HCT116 (cell line): Measurements from ENCODE around the gene PHYKPL. TPM values are rescaled to one million over a fixed set of nuclear protein-coding genes. Genes with fewer than 3 reads are reported as not detected.

Source experiments
- ATAC-seq: fragments of 200-7000 bp; cut with Tn5 transposase; 2 replicates; pipeline ENCODE4 v1.9.1; 2020; ENCODE audit warnings: mild to moderate bottlenecking, moderate library complexity
- BruUV-seq: library from RNA; stranded (reverse); fragments of 400-500 nt; replicated peaks from 2 replicates; lab custom pipeline; 2021; lab: Mats Ljungman, UMichigan
- CTCF ChIA-PET: fragments of 300-600 bp; sonication (Branson Sonifier 250); formaldehyde crosslinking; loops from one replicate; lab custom pipeline; 2021; ENCODE audit warnings: antibody characterized with exemption; lab: Charles Lee
- POLR2A ChIA-PET: fragments of 300-600, 350-600 bp; sonication (Branson Sonifier 250); formaldehyde crosslinking; loops from one replicate; lab custom pipeline; 2021; ENCODE audit warnings: antibody characterized with exemption; lab: Charles Lee
- RAD21 ChIA-PET, 2 experiments: fragments of 300-600 bp; sonication (Branson Sonifier 250); formaldehyde crosslinking; loops; one replicate each; lab custom pipeline; 2023; ENCODE audit warnings: low total read pairs in 2 of 2; ENCODE audit not compliant: uncharacterized antibody in 2 of 2, unreplicated experiment in 2 of 2, low non-redundant PET in 1 of 2; lab: Charles Lee
- DNase-seq: peaks from one replicate; pipeline ENCODE4 v3.0.0-alpha.2; 2010; ENCODE audit warnings: low read depth, low spot score
- H2AFZ ChIP-seq: fragments of 200-600 bp; shearing (Covaris generic), sonication (generic); 2 replicates; pipeline ENCODE4 v1.6.1; 2017; ENCODE audit warnings: low read depth, mixed run types, mixed read lengths, antibody characterized with exemption, low read length; ENCODE audit not compliant: poor library complexity, severe bottlenecking
- H3K27ac ChIP-seq: 2 replicates; pipeline ENCODE4 v1.5.1; 2012; ENCODE audit warnings: low read depth, low read length
- H3K27me3 ChIP-seq: fragments of 200-600 bp; sonication (generic); 2 replicates; pipeline ENCODE4 v1.6.1; 2016; ENCODE audit warnings: mixed run types, low read length, mixed read lengths; ENCODE audit not compliant: insufficient read depth
- H3K36me3 ChIP-seq, 2 experiments: fragments of 200-500 bp in 1 of 2; fragments of 200-600 bp in 1 of 2; sonication (Bioruptor generic) in 1 of 2; sonication (generic) in 1 of 2; 2 replicates each; pipeline versions ENCODE4 v1.5.1 to v1.6.1; 2014 to 2016; ENCODE audit warnings: low read length in 2 of 2, inconsistent platforms in 1 of 2, mixed read lengths in 1 of 2, mixed run types in 1 of 2; ENCODE audit not compliant: insufficient read depth in 2 of 2, control insufficient read depth in 1 of 2
- H3K4me1 ChIP-seq, 2 experiments: fragments of 200-600 bp in 1 of 2; sonication (generic) in 1 of 2; 2 replicates each; pipeline versions ENCODE4 v1.5.1 to v1.6.1; 2012 to 2017; ENCODE audit warnings: low read length in 2 of 2, inconsistent platforms in 1 of 2, mild to moderate bottlenecking in 1 of 2, mixed read lengths in 1 of 2, mixed run types in 1 of 2, moderate library complexity in 1 of 2; ENCODE audit not compliant: insufficient read depth in 2 of 2, control insufficient read depth in 1 of 2
- H3K4me2 ChIP-seq: fragments of 200-600 bp; sonication (generic); 2 replicates; pipeline ENCODE4 v1.6.1; 2017; ENCODE audit warnings: mixed run types, low read length, mixed read lengths
- H3K4me3 ChIP-seq, 2 experiments: fragments of 200-600 bp in 1 of 2; sonication (generic) in 1 of 2; replicated peaks in 1 of 2; 2 replicates each; pipeline ENCODE4 v1.5.1; 2011 to 2016; ENCODE audit warnings: low read length in 2 of 2, control low read depth in 1 of 2, low read depth in 1 of 2, mild to moderate bottlenecking in 1 of 2, mixed read lengths in 1 of 2, mixed run types in 1 of 2
- H3K79me2 ChIP-seq: fragments of 200-600 bp; sonication (generic); 2 replicates; pipeline ENCODE4 v1.6.1; 2017; ENCODE audit warnings: mild to moderate bottlenecking, mixed run types, low read length, moderate library complexity, mixed read lengths; ENCODE audit not compliant: insufficient read depth
- H3K9ac ChIP-seq: fragments of 200-600 bp; sonication (generic); 2 replicates; pipeline ENCODE4 v1.6.1; 2016; ENCODE audit warnings: low read length, mixed read lengths
- H3K9me2 ChIP-seq: fragments of 200-600 bp; sonication (generic), shearing (Covaris generic); 2 replicates; pipeline ENCODE4 v1.6.1; 2017; ENCODE audit warnings: mixed run types, mild to moderate bottlenecking, moderate library complexity; ENCODE audit not compliant: insufficient read depth
- H3K9me3 ChIP-seq, 2 experiments: fragments of 200-500 bp in 1 of 2; fragments of 200-600 bp in 1 of 2; sonication (Bioruptor generic) in 1 of 2; sonication (generic) in 1 of 2; 2 replicates each; pipeline ENCODE4 v1.6.1; 2014 to 2017; ENCODE audit warnings: low read length in 2 of 2, mixed read lengths in 2 of 2, inconsistent platforms in 1 of 2, low read depth in 1 of 2, mild to moderate bottlenecking in 1 of 2, mixed run types in 1 of 2, moderate library complexity in 1 of 2; ENCODE audit not compliant: control insufficient read depth in 1 of 2, insufficient read depth in 1 of 2
- H4K20me1 ChIP-seq: fragments of 200-600 bp; sonication (generic), shearing (Covaris generic); 2 replicates; pipeline ENCODE4 v1.6.1; 2017; ENCODE audit warnings: mixed run types, mild to moderate bottlenecking, moderate library complexity; ENCODE audit not compliant: insufficient read depth
- EGR1 ChIP-seq: IDR thresholded peaks from 2 replicates; pipeline ENCODE4 v1.6.1; 2012; ENCODE audit warnings: low read depth
- ELF1 ChIP-seq: IDR thresholded peaks from 2 replicates; pipeline ENCODE4 v1.6.1; 2012; ENCODE audit warnings: low read depth, borderline replicate concordance
- EZH2 ChIP-seq: fragments of 200-600 bp; sonication (generic); IDR thresholded peaks from 2 replicates; pipeline ENCODE4 v1.6.1; 2017; ENCODE audit warnings: antibody characterized with exemption, mixed run types
- FOSL1 ChIP-seq: IDR thresholded peaks from 2 replicates; pipeline ENCODE4 v1.6.1; 2012; ENCODE audit warnings: low read depth
- JUND ChIP-seq: IDR thresholded peaks from 2 replicates; pipeline ENCODE4 v1.6.1; 2012
- POLR2A ChIP-seq: IDR thresholded peaks from 2 replicates; pipeline ENCODE4 v1.7.0; 2011; ENCODE audit warnings: borderline replicate concordance; ENCODE audit not compliant: insufficient read depth, insufficient read length; ENCODE audit errors: extremely low read depth
- POLR2AphosphoS5 ChIP-seq: IDR thresholded peaks from 2 replicates; pipeline ENCODE4 v1.6.1; 2011; ENCODE audit warnings: mild to moderate bottlenecking, low read depth, low read length, moderate library complexity
- RAD21 ChIP-seq: IDR thresholded peaks from 2 replicates; pipeline ENCODE4 v1.6.1; 2012; ENCODE audit warnings: low read depth, mild to moderate bottlenecking
- SP1 ChIP-seq: IDR thresholded peaks from 2 replicates; pipeline ENCODE4 v1.6.1; 2012; ENCODE audit warnings: low read depth
- SRF ChIP-seq: IDR thresholded peaks from 2 replicates; pipeline ENCODE4 v1.6.1; 2012; ENCODE audit warnings: low read depth
- TCF7L2 ChIP-seq: IDR thresholded peaks from 2 replicates; pipeline ENCODE4 v1.7.0; 2011; ENCODE audit warnings: borderline replicate concordance, inconsistent platforms; ENCODE audit not compliant: insufficient read depth, insufficient read length; ENCODE audit errors: extremely low read depth
- YY1 ChIP-seq: IDR thresholded peaks from 2 replicates; pipeline ENCODE4 v1.6.1; 2011; ENCODE audit warnings: low read length, low read depth, moderate library complexity, mild to moderate bottlenecking; ENCODE audit not compliant: insufficient replicate concordance; ENCODE audit errors: extremely low read depth
- ZFX ChIP-seq: fragments of 450-650 bp; IDR thresholded peaks from 2 replicates; pipeline ENCODE4 v1.6.1; 2017
- intact Hi-C: fragments of 100-400 bp; cut with micrococcal nuclease; formaldehyde crosslinking; loops from 2 replicates; pipeline ENCODE4 v1.10.0; 2022
- total RNA-seq: library from RNA; stranded (reverse); gene quantifications from one replicate; pipeline ENCODE4 v1.2.1, GENCODE V29; 2021; ENCODE audit not compliant: unreplicated experiment
- TF ChIP-seq, protein P1 (sequence below): IDR thresholded peaks from 2 replicates; pipeline ENCODE4 v1.6.1; 2012
- TF ChIP-seq, protein P2 (sequence below): IDR thresholded peaks from 2 replicates; pipeline ENCODE4 v1.6.1; 2012
- TF ChIP-seq, protein P3 (sequence below), 3 experiments: fragments of 200-600 bp in 1 of 3; sonication (generic) in 1 of 3; IDR thresholded peaks in 2 of 3; conservative IDR thresholded peaks in 1 of 3; 2 replicates each; pipeline ENCODE4 v1.5.1; 2012 to 2017; ENCODE audit warnings: low read depth in 2 of 3, low read length in 2 of 3, antibody characterized with exemption in 1 of 3, borderline replicate concordance in 1 of 3, control low read depth in 1 of 3, mild to moderate bottlenecking in 1 of 3, mixed read lengths in 1 of 3, mixed run types in 1 of 3, moderate library complexity in 1 of 3; ENCODE audit not compliant: insufficient read depth in 1 of 3
- TF ChIP-seq, protein P4 (sequence below): IDR thresholded peaks from 2 replicates; pipeline ENCODE4 v1.6.1; 2011; ENCODE audit warnings: mild to moderate bottlenecking, low read length, moderate library complexity; ENCODE audit not compliant: insufficient replicate concordance; ENCODE audit errors: extremely low read depth
- TF ChIP-seq, protein P5 (sequence below): IDR thresholded peaks from 2 replicates; pipeline ENCODE4 v1.6.1; 2012; ENCODE audit warnings: low read depth

PHYKPL gene
- total RNA-seq, 1 experiment from 2014 or later = 57.8 TPM

DNA sequence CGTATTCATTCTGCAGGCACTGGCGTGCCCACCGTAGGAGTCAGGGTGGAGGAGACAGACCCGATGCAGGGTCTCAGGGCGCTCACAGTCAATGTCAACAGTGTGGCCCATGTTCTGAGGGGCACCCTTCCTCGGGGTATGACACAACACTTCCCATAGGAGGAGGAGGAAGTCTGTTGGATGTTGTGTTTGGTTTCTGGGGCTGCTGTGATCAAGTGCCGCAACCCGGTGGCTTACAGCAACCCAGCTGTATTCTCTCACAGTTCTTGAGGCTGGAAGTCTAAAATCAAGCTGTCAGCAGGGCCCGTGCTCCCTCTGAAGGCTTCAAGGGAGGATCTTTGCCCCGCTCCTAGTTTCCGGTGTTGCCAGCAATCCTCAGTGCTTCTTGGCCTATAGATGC, 33.9 kb downstream of the PHYKPL start:
- H3K9me2 ChIP-seq = no peaks in the 10 kb centered on the region
- H3K4me3 ChIP-seq = no peak overlapping the region
- H3K79me2 ChIP-seq = peaks cover 1% of the 10 kb centered on the region; the same call in 1 of the 2 replicates
- no peaks in the 10 kb centered on the region for H3K36me3 ChIP-seq
- CTCF ChIA-PET = no interaction called here
- H3K9me3 ChIP-seq = no peaks in the 10 kb centered on the region
- POLR2A ChIA-PET = no interaction called here
- intact Hi-C loops = no loop called here
- H3K9ac ChIP-seq = no peak overlapping the region
- ATAC-seq = no peak
- no peaks in the 10 kb centered on the region for H4K20me1 ChIP-seq
- no peak for DNase-seq
- no peak overlapping the region for H2AFZ ChIP-seq
- TF ChIP-seq FOSL1 (no peak), EGR1 (no peak), EZH2 (no peak), ZFX (no peak), SP1 (no peak), JUND (no peak), YY1 (no peak), TCF7L2 (no peak), ELF1 (no peak), POLR2AphosphoS5 (no peak), RAD21 (no peak), POLR2A (no peak), SRF (no peak)
- TF ChIP-seq, protein P1, sequence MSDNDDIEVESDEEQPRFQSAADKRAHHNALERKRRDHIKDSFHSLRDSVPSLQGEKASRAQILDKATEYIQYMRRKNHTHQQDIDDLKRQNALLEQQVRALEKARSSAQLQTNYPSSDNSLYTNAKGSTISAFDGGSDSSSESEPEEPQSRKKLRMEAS = no peak
- TF ChIP-seq, protein P2, sequence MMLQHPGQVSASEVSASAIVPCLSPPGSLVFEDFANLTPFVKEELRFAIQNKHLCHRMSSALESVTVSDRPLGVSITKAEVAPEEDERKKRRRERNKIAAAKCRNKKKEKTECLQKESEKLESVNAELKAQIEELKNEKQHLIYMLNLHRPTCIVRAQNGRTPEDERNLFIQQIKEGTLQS = no peak
- TF ChIP-seq, protein P3, sequence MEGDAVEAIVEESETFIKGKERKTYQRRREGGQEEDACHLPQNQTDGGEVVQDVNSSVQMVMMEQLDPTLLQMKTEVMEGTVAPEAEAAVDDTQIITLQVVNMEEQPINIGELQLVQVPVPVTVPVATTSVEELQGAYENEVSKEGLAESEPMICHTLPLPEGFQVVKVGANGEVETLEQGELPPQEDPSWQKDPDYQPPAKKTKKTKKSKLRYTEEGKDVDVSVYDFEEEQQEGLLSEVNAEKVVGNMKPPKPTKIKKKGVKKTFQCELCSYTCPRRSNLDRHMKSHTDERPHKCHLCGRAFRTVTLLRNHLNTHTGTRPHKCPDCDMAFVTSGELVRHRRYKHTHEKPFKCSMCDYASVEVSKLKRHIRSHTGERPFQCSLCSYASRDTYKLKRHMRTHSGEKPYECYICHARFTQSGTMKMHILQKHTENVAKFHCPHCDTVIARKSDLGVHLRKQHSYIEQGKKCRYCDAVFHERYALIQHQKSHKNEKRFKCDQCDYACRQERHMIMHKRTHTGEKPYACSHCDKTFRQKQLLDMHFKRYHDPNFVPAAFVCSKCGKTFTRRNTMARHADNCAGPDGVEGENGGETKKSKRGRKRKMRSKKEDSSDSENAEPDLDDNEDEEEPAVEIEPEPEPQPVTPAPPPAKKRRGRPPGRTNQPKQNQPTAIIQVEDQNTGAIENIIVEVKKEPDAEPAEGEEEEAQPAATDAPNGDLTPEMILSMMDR (IDR thresholded peaks at IDR 0.05 in 2 of 3, conservative IDR thresholded peaks at IDR 0.05 in 1 of 3; ENCODE audit: borderline replicate concordance in 1 of 3, insufficient read depth in 1 of 3, low read depth in 2 of 3, low read length in 2 of 3) = no peak
- TF ChIP-seq, protein P4, sequence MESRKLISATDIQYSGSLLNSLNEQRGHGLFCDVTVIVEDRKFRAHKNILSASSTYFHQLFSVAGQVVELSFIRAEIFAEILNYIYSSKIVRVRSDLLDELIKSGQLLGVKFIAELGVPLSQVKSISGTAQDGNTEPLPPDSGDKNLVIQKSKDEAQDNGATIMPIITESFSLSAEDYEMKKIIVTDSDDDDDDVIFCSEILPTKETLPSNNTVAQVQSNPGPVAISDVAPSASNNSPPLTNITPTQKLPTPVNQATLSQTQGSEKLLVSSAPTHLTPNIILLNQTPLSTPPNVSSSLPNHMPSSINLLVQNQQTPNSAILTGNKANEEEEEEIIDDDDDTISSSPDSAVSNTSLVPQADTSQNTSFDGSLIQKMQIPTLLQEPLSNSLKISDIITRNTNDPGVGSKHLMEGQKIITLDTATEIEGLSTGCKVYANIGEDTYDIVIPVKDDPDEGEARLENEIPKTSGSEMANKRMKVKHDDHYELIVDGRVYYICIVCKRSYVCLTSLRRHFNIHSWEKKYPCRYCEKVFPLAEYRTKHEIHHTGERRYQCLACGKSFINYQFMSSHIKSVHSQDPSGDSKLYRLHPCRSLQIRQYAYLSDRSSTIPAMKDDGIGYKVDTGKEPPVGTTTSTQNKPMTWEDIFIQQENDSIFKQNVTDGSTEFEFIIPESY = no peak
- TF ChIP-seq, protein P5, sequence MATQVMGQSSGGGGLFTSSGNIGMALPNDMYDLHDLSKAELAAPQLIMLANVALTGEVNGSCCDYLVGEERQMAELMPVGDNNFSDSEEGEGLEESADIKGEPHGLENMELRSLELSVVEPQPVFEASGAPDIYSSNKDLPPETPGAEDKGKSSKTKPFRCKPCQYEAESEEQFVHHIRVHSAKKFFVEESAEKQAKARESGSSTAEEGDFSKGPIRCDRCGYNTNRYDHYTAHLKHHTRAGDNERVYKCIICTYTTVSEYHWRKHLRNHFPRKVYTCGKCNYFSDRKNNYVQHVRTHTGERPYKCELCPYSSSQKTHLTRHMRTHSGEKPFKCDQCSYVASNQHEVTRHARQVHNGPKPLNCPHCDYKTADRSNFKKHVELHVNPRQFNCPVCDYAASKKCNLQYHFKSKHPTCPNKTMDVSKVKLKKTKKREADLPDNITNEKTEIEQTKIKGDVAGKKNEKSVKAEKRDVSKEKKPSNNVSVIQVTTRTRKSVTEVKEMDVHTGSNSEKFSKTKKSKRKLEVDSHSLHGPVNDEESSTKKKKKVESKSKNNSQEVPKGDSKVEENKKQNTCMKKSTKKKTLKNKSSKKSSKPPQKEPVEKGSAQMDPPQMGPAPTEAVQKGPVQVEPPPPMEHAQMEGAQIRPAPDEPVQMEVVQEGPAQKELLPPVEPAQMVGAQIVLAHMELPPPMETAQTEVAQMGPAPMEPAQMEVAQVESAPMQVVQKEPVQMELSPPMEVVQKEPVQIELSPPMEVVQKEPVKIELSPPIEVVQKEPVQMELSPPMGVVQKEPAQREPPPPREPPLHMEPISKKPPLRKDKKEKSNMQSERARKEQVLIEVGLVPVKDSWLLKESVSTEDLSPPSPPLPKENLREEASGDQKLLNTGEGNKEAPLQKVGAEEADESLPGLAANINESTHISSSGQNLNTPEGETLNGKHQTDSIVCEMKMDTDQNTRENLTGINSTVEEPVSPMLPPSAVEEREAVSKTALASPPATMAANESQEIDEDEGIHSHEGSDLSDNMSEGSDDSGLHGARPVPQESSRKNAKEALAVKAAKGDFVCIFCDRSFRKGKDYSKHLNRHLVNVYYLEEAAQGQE = no peak
- no TSS peak for BruUV-seq
- H3K27ac ChIP-seq = no peak overlapping the region
- RAD21 ChIA-PET = no interaction called here
- peaks cover 5 to 21% of the 10 kb centered on the region in 2 experiments for H3K4me1 ChIP-seq
- H3K27me3 ChIP-seq = no peaks in the 10 kb centered on the region
- H3K4me2 ChIP-seq = no peak overlapping the region
